IMR-90 (cell line): ENCODE results near the gene FAM83B. TPM values are rescaled to one million over a fixed set of nuclear protein-coding genes. Genes with fewer than 3 reads are reported as not detected.

Experiments
- ATAC-seq: fragments of 200-7000 bp; cut with Tn5 transposase; 2 replicates; pipeline ENCODE4 v1.9.1; 2020; ENCODE audit warnings: low read depth, mild to moderate bottlenecking, moderate library complexity
- BruUV-seq: library from RNA; stranded (reverse); fragments of 400-500 nt; replicated peaks from 2 replicates; lab custom pipeline; 2021; lab: Mats Ljungman, UMichigan
- CTCF ChIA-PET: fragments of 300-600 bp; formaldehyde crosslinking; extraction: SDS; loops from one replicate; lab custom pipeline; 2021; ENCODE audit warnings: antibody characterized with exemption; lab: Yijun Ruan, JAX
- POLR2A ChIA-PET: fragments of 300-600 bp; sonication (Branson Sonifier 250); formaldehyde crosslinking; loops from one replicate; lab custom pipeline; 2022; ENCODE audit warnings: antibody characterized with exemption; ENCODE audit not compliant: unreplicated experiment; lab: Charles Lee
- DNase-seq: peaks from one replicate; pipeline ENCODE4 v3.0.0; 2013
- H2AFZ ChIP-seq: replicated peaks from 2 replicates; pipeline ENCODE3; 2013; ENCODE audit warnings: low read length, mild to moderate bottlenecking; ENCODE audit not compliant: poor library complexity
- H2AK5ac ChIP-seq: 2 replicates; pipeline ENCODE4 v1.6.1; 2013; ENCODE audit warnings: low read depth, low read length, inconsistent platforms
- H2AK9ac ChIP-seq: replicated peaks from 2 replicates; pipeline ENCODE3; 2013; ENCODE audit warnings: mild to moderate bottlenecking, low read depth, low read length, moderate library complexity; ENCODE audit not compliant: poor library complexity
- H2BK120ac ChIP-seq: 2 replicates; pipeline ENCODE4 v1.6.1; 2013; ENCODE audit warnings: low read depth, low read length, inconsistent platforms
- H2BK15ac ChIP-seq: 3 replicates; pipeline ENCODE4 v1.6.1; 2013; ENCODE audit warnings: low read depth, low read length, inconsistent platforms
- H2BK20ac ChIP-seq: 2 replicates; pipeline ENCODE4 v1.6.1; 2013; ENCODE audit warnings: low read depth, mild to moderate bottlenecking, inconsistent platforms, low read length, moderate library complexity
- H2BK5ac ChIP-seq: 2 replicates; pipeline ENCODE4 v1.6.1; 2013; ENCODE audit warnings: mild to moderate bottlenecking, low read depth, low read length, inconsistent platforms; ENCODE audit not compliant: poor library complexity, severe bottlenecking
- H3K14ac ChIP-seq: replicated peaks from 2 replicates; pipeline ENCODE4 v1.6.1; 2013; ENCODE audit warnings: low read depth, low read length, inconsistent platforms
- H3K18ac ChIP-seq: 2 replicates; pipeline ENCODE4 v1.6.1; 2013; ENCODE audit warnings: low read depth, low read length, control low read depth
- H3K23ac ChIP-seq: 2 replicates; pipeline ENCODE4 v1.6.1; 2013; ENCODE audit warnings: low read depth, low read length, inconsistent platforms
- H3K27ac ChIP-seq: 2 replicates; pipeline ENCODE4 v1.5.1; 2013; ENCODE audit warnings: mild to moderate bottlenecking, control low read depth, low read length; ENCODE audit not compliant: insufficient read depth
- H3K27me3 ChIP-seq: 2 replicates; pipeline ENCODE4 v1.6.1; 2013; ENCODE audit warnings: low read length; ENCODE audit not compliant: control insufficient read depth, insufficient read depth
- H3K36me3 ChIP-seq: 2 replicates; pipeline ENCODE4 v1.6.1; 2013; ENCODE audit warnings: low read length, mixed read lengths; ENCODE audit not compliant: control insufficient read depth, insufficient read depth
- H3K4ac ChIP-seq: 2 replicates; pipeline ENCODE4 v1.6.1; 2013; ENCODE audit warnings: low read depth, low read length, inconsistent platforms
- H3K4me1 ChIP-seq: 2 replicates; pipeline ENCODE4 v1.6.1; 2013; ENCODE audit warnings: low read length, mixed read lengths; ENCODE audit not compliant: control insufficient read depth, insufficient read depth
- H3K4me2 ChIP-seq: 2 replicates; pipeline ENCODE4 v1.6.1; 2013; ENCODE audit warnings: low read depth, mild to moderate bottlenecking, control low read depth, low read length, moderate library complexity
- H3K4me3 ChIP-seq: 2 replicates; pipeline ENCODE4 v1.5.1; 2013; ENCODE audit warnings: low read depth, mild to moderate bottlenecking, control low read depth, low read length, moderate library complexity; ENCODE audit not compliant: insufficient read depth
- H3K56ac ChIP-seq: 2 replicates; pipeline ENCODE4 v1.6.1; 2013; ENCODE audit warnings: low read length, inconsistent platforms; ENCODE audit not compliant: insufficient read depth; ENCODE audit errors: extremely low read depth
- H3K79me1 ChIP-seq, 2 experiments: 2 replicates each; pipeline ENCODE4 v1.6.1; 2013; ENCODE audit warnings: low read length in 2 of 2, inconsistent platforms in 1 of 2, low read depth in 1 of 2
- H3K9ac ChIP-seq: 2 replicates; pipeline ENCODE4 v1.6.1; 2013; ENCODE audit warnings: low read depth, low read length, control low read depth
- H3K9me1 ChIP-seq: 2 replicates; pipeline ENCODE4 v1.6.1; 2013; ENCODE audit warnings: low read length, inconsistent platforms; ENCODE audit not compliant: insufficient read depth
- H3K9me3 ChIP-seq: 2 replicates; pipeline ENCODE4 v1.6.1; 2013; ENCODE audit warnings: low read length; ENCODE audit not compliant: control insufficient read depth, insufficient read depth
- H4K20me1 ChIP-seq: 2 replicates; pipeline ENCODE4 v1.6.1; 2013; ENCODE audit warnings: low read length, inconsistent platforms; ENCODE audit not compliant: insufficient read depth
- H4K5ac ChIP-seq: 2 replicates; pipeline ENCODE4 v1.6.1; 2013; ENCODE audit warnings: mild to moderate bottlenecking, low read depth, low read length, control low read depth
- H4K8ac ChIP-seq, 2 experiments: 2 replicates each; pipeline ENCODE4 v1.6.1; 2013; ENCODE audit warnings: low read depth in 2 of 2, low read length in 2 of 2, control low read depth in 1 of 2, inconsistent platforms in 1 of 2
- H4K91ac ChIP-seq: 2 replicates; pipeline ENCODE4 v1.6.1; 2013; ENCODE audit warnings: low read depth, low read length, inconsistent platforms; ENCODE audit not compliant: insufficient read depth
- CEBPB ChIP-seq: IDR thresholded peaks from 2 replicates; pipeline ENCODE4 v1.6.1; 2012; ENCODE audit warnings: low read depth, low read length, improper control_type of control experiment
- CHD1 ChIP-seq: IDR thresholded peaks from 2 replicates; pipeline ENCODE4 v1.6.1; 2012; ENCODE audit warnings: low read depth, low read length, improper control_type of control experiment
- CTCF ChIP-seq: conservative IDR thresholded peaks from 2 replicates; pipeline ENCODE4 v1.5.1; 2012; ENCODE audit warnings: mild to moderate bottlenecking, low read depth, low read length, improper control_type of control experiment
- ELK1 ChIP-seq: fragments of 150-350 bp; IDR thresholded peaks from 2 replicates; pipeline ENCODE4 v1.6.1; 2016; ENCODE audit warnings: low read depth, mild to moderate bottlenecking, low read length, moderate library complexity, borderline replicate concordance
- FOS ChIP-seq: fragments of 150-350 bp; IDR thresholded peaks from 2 replicates; pipeline ENCODE4 v1.6.1; 2016; ENCODE audit warnings: low read depth, low read length
- MAFK ChIP-seq: IDR thresholded peaks from 2 replicates; pipeline ENCODE4 v1.6.1; 2012; ENCODE audit warnings: low read depth, low read length, improper control_type of control experiment
- MAZ ChIP-seq: IDR thresholded peaks from 2 replicates; pipeline ENCODE4 v1.6.1; 2012; ENCODE audit warnings: low read depth, mild to moderate bottlenecking, low read length, improper control_type of control experiment, moderate library complexity, borderline replicate concordance
- MXI1 ChIP-seq: IDR thresholded peaks from 2 replicates; pipeline ENCODE4 v1.6.1; 2012; ENCODE audit warnings: low read depth, mild to moderate bottlenecking, low read length, moderate library complexity, borderline replicate concordance
- POLR2A ChIP-seq: IDR thresholded peaks from 2 replicates; pipeline ENCODE4 v1.6.1; 2012; ENCODE audit warnings: mild to moderate bottlenecking, low read depth, low read length
- RAD21 ChIP-seq: IDR thresholded peaks from 2 replicates; pipeline ENCODE4 v1.6.1; 2012; ENCODE audit warnings: low read length, improper control_type of control experiment
- RCOR1 ChIP-seq: IDR thresholded peaks from 2 replicates; pipeline ENCODE4 v1.6.1; 2012; ENCODE audit warnings: mild to moderate bottlenecking, low read length, improper control_type of control experiment; ENCODE audit not compliant: insufficient replicate concordance
- RFX5 ChIP-seq: IDR thresholded peaks from 2 replicates; pipeline ENCODE4 v1.8.0; 2012; ENCODE audit warnings: low read depth, mild to moderate bottlenecking, low read length, moderate library complexity
- SMC3 ChIP-seq: fragments of 150-350 bp; IDR thresholded peaks from 2 replicates; pipeline ENCODE4 v1.6.1; 2016; ENCODE audit warnings: low read depth, mild to moderate bottlenecking, antibody characterized with exemption, low read length, moderate library complexity
- WGBS, 2 experiments: methylation state at CpG; one replicate each; pipeline versions ENCODE4 v1.1.5 to v1.1.7; 2013; ENCODE audit warnings: missing lambda C conversion rate in 2 of 2; ENCODE audit not compliant: insufficient read length in 1 of 2; ENCODE audit errors: extremely low coverage in 2 of 2; 5-methylcytosine and 5-hydroxymethylcytosine counted together
- dilution Hi-C: fragments of 300-500 bp; cut with HindIII; formaldehyde crosslinking; loops from one replicate; pipeline ENCODE4 v1.14.3; 2018; ENCODE audit warnings: low sequenced_read_pairs; ENCODE audit not compliant: unreplicated experiment
- in situ Hi-C: fragments of 300-500 bp; cut with MboI; formaldehyde crosslinking; loops from 3 replicates; pipeline ENCODE4 v1.14.3; 2019; ENCODE audit warnings: low sequenced_read_pairs, inconsistent platforms, mixed read lengths
- intact Hi-C: fragments of 100-400 bp; cut with micrococcal nuclease; formaldehyde crosslinking; loops from 2 replicates; pipeline ENCODE4 v1.10.0; 2022
- polyA plus RNA-seq, 3 experiments: library from polyadenylated mRNA; depleted of rRNA; stranded (reverse); fragments of >200 nt; gene quantifications; 2 replicates each; pipeline ENCODE4 v1.2.3, GENCODE V29; 2012; ENCODE audit warnings: low replicate concordance in 1 of 3
- total RNA-seq: library from RNA; depleted of rRNA; stranded (reverse); fragments of >200 nt; gene quantifications from 2 replicates; pipeline ENCODE4 v1.2.3, GENCODE V29; 2012
- TF ChIP-seq, protein P1 (sequence below): fragments of 150-350 bp; IDR thresholded peaks from 2 replicates; pipeline ENCODE4 v1.6.1; 2017; ENCODE audit warnings: mild to moderate bottlenecking, antibody characterized with exemption, low read length, low read depth

The FAM83B gene
- total and polyA plus RNA-seq, 2 of the 4 experiments (the other 2 are of a cell fraction) = 0.02 to 0.18 TPM

DNA sequence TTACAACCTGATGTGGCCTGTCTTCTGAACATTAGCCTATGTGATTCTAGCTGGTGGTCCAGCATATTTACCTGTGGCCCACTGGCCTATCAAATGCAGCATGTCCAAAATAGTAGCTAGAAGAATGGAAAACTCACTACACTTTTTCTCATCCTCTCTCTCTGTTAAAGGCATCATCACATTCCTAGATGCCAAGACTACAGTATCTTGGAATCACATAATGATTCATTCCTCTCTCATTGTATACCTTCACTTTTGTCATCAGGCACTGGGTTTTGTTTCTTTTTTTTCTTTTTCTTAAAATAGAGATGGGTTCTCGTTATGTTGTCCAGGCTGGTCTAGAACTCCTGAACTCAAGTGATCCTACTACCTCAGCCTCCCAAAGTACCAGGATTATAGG is 45.0 kb downstream of the FAM83B start:
- Histone ChIP-seq H2AK9ac (peak overlapping the region; percentile 70), H3K9me3 (no peaks in the 10 kb centered on the region), H3K4me2 (no peak overlapping the region), H3K79me1 (no peaks in the 10 kb centered on the region), H2BK20ac (no peak overlapping the region), H3K18ac (peak overlapping the region; percentile 20; the same call in 1 of the 2 replicates), H3K14ac (0 out of 2 replicates have a peak overlapping the region, but pooled peaks have one; percentile 36), H2AFZ (no peak overlapping the region), H2BK120ac (no peak overlapping the region; the same call in 1 of the 2 replicates), H3K9me1 (0 out of 2 replicates have a peak, but pooled peaks cover 2% of the 10 kb centered on the region), H4K20me1 (no peaks in the 10 kb centered on the region), H3K36me3 (no peaks in the 10 kb centered on the region), H4K5ac (no peak overlapping the region), H2BK5ac (peak overlapping the region; percentile 29), H2AK5ac (no peak overlapping the region), H4K91ac (no peak overlapping the region), H2BK15ac (no peak overlapping the region), H3K27me3 (no peaks in the 10 kb centered on the region), H3K27ac (no peak overlapping the region), H4K8ac (no peak overlapping the region), H3K4me3 (no peak overlapping the region), H3K4ac (peak overlapping the region; percentile 35; the same call in 1 of the 2 replicates), H3K9ac (no peak overlapping the region), H3K56ac (no peak overlapping the region), H3K4me1 (no peaks in the 10 kb centered on the region), H3K23ac (no peak overlapping the region)
- WGBS, 2 experiments = no CpG with 5 or more reads among the region's 1 CpG
- intact Hi-C loops (loop anchor here (10.0 kb wide), 1 partner anchor 153 kb away; no protein-coding TSS in a partner anchor), in situ Hi-C loops (no loop called here), dilution Hi-C loops (no loop called here)
- BruUV-seq = no TSS peak
- TF ChIP-seq SMC3 (no peak), POLR2A (no peak), FOS (no peak), RAD21 (no peak), CTCF (no peak), MXI1 (no peak), CHD1 (no peak), RFX5 (no peak), MAFK (no peak), CEBPB (no peak), ELK1 (no peak), MAZ (no peak), RCOR1 (no peak)
- TF ChIP-seq, protein P1, sequence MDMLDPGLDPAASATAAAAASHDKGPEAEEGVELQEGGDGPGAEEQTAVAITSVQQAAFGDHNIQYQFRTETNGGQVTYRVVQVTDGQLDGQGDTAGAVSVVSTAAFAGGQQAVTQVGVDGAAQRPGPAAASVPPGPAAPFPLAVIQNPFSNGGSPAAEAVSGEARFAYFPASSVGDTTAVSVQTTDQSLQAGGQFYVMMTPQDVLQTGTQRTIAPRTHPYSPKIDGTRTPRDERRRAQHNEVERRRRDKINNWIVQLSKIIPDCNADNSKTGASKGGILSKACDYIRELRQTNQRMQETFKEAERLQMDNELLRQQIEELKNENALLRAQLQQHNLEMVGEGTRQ = no peak
- CTCF ChIA-PET = no interaction called here
- peak; percentile 17 for DNase-seq
- no peak for ATAC-seq
- POLR2A ChIA-PET = no interaction called here
